ENCODE data around the gene MEIOB.

MEIOB gene

GRCh38 chr16:1826691-1827573 is 45.0 kb downstream of the MEIOB start, which contains the start of the genes FAHD1 and HAGH:
Gene FAHD1, plus strand, starts transcription at chr16:1827206. Its CDS starts 33 bp downstream, at chr16:1827239.
Gene HAGH, minus strand, starts transcription at chr16:1826825. Its CDS starts 38 bp downstream, at chr16:1826787.
- DNase-seq: peak; percentile 82 to 83

GRCh38 chr16:1825864-1826690 is 45.9 kb downstream of the MEIOB start:
- peak; percentile 51 to 57 for DNase-seq

- no peak for DNase-seq
These were observed 46.5 kb downstream of the MEIOB start for GRCh38 chr16:1825381-1825863.

GRCh38 chr16:1823821-1824220 is 48.1 kb downstream of the MEIOB start:
- DNase-seq: no peak

- DNase-seq: no peak
These were observed 49.2 kb downstream of the MEIOB start for GRCh38 chr16:1822801-1823200.

- no peak for DNase-seq
These were observed 49.9 kb downstream of the MEIOB start for GRCh38 chr16:1821861-1822611.

GRCh38 chr16:1820946-1821290 is 51.0 kb downstream of the MEIOB start:
- DNase-seq: no peak

GRCh38 chr16:1820096-1820945 is 51.6 kb downstream of the MEIOB start:
- no peak for DNase-seq

GRCh38 chr16:1819611-1820010 is 52.4 kb downstream of the MEIOB start:
- DNase-seq: no peak

GRCh38 chr16:1818873-1819525 is 53.0 kb downstream of the MEIOB start:
- DNase-seq: no peak

GRCh38 chr16:1818204-1818872 is 53.6 kb downstream of the MEIOB start:
- DNase-seq: no peak

GRCh38 chr16:1817716-1818115 is 54.2 kb downstream of the MEIOB start:
- no peak for DNase-seq

- no peak for DNase-seq
These were observed 54.7 kb downstream of the MEIOB start for GRCh38 chr16:1817276-1817589.

- no peak for DNase-seq
These were observed 55.3 kb downstream of the MEIOB start for GRCh38 chr16:1816396-1817275.

- DNase-seq: no peak
These were observed 56.5 kb downstream of the MEIOB start for GRCh38 chr16:1815461-1815860.

GRCh38 chr16:1812732-1813163 is 59.2 kb downstream of the MEIOB start:
- DNase-seq: peak; percentile 45 to 55

- no peak for DNase-seq
These were observed 61.4 kb downstream of the MEIOB start for GRCh38 chr16:1810536-1810935.

GRCh38 chr16:1810106-1810505 is 61.9 kb downstream of the MEIOB start:
- no peak for DNase-seq

- DNase-seq: no peak
These were observed 62.6 kb downstream of the MEIOB start for GRCh38 chr16:1809281-1809801.

GRCh38 chr16:1808691-1809090 is 63.3 kb downstream of the MEIOB start:
- DNase-seq: no peak
